Endothelial cell of umbilical vein (primary cell): ENCODE data around the gene AK8.

ENCODE experiments used
- CTCF ChIP-seq, 2 donors: IDR thresholded peaks; 1 replicate in 1 of 2; 2 replicates in 1 of 2; pipeline ENCODE4 v1.5.1; 2011; ENCODE audit warnings: low read length in 2 of 2, mild to moderate bottlenecking in 2 of 2, moderate library complexity in 2 of 2, control low read depth in 1 of 2, inconsistent platforms in 1 of 2, low read depth in 1 of 2; ENCODE audit not compliant: insufficient read depth in 1 of 2; ENCODE audit errors: extremely low read depth in 1 of 2
- EZH2 ChIP-seq: IDR thresholded peaks from 2 replicates; pipeline ENCODE4 v1.6.1; 2012; ENCODE audit warnings: borderline replicate concordance, low read depth, mild to moderate bottlenecking, moderate library complexity, low read length, inconsistent platforms; ENCODE audit not compliant: severe bottlenecking
- JUN ChIP-seq: IDR thresholded peaks from 2 replicates; pipeline ENCODE4 v1.6.1; 2011; ENCODE audit warnings: borderline replicate concordance, low read depth; ENCODE audit not compliant: insufficient read length, insufficient read depth
- POLR2A ChIP-seq: IDR thresholded peaks from 2 replicates; pipeline ENCODE4 v1.6.1; 2012; ENCODE audit warnings: low read depth, mild to moderate bottlenecking, control low read depth, low read length

- TF ChIP-seq POLR2A (no peak), CTCF (IDR thresholded peaks at IDR 0.05; ENCODE audit: extremely low read depth in 1 of 2, insufficient read depth in 1 of 2, low read depth in 1 of 2, low read length in 2 of 2) (no peak), EZH2 (no peak), JUN (no peak)
Measured at GRCh38 chr9:132697230-132697629, 180.9 kb downstream of the AK8 start.
